ENCODE measurements around the gene CCDC134. TPM values are rescaled to one million over a fixed set of nuclear protein-coding genes. Genes with fewer than 3 reads are reported as not detected.

The CCDC134 gene
- total and polyA plus RNA-seq, 9 of the 15 experiments (the other 6 are each of a cell fraction or from before 2014, with no cell fraction given): 0.56 to 11.9 (median 5.3) TPM

GRCh38 chr22:41848468-41848867, 48.0 kb downstream of the CCDC134 start:
- Histone ChIP-seq H3K4me3 (no peak overlapping the region), H3K9me1 (ENCODE audit: control insufficient read depth, insufficient read depth, low read length) (peaks cover 16% of the 10 kb centered on the region), H3K27me3 (ENCODE audit: control insufficient read depth in 2 of 2, insufficient read depth in 2 of 2, low read length in 2 of 2) (no peaks in the 10 kb centered on the region), H3K9ac (ENCODE audit: insufficient read depth in 1 of 2, low read depth in 2 of 2, low read length in 2 of 2) (peak overlapping the region in 1 of 2 experiments; percentile 1; a peak in 1 of 4 replicates), H3K27ac (ENCODE audit: extremely low read depth, low read depth, low read length) (no peak overlapping the region), H4K20me1 (replicated peaks; ENCODE audit: control insufficient read depth, insufficient read depth, low read length) (peaks cover 46% of the 10 kb centered on the region), H3K9me3 (replicated peaks; ENCODE audit: control insufficient read depth, insufficient read depth, low read depth, low read length) (no peaks in the 10 kb centered on the region), H3K36me3 (ENCODE audit: control insufficient read depth, insufficient read depth, low read length) (peaks cover 36% of the 10 kb centered on the region), H3K79me2 (ENCODE audit: control insufficient read depth, insufficient read depth, low read length) (peaks cover 97% of the 10 kb centered on the region), H3K4me2 (ENCODE audit: insufficient read depth, low read length) (no peak overlapping the region), H3K4me1 (replicated peaks in 1 of 2; ENCODE audit: control insufficient read depth in 2 of 2, insufficient read depth in 2 of 2, low read length in 2 of 2) (peaks cover 22 to 44% of the 10 kb centered on the region in 2 experiments; a peak in 4 of 5 replicates), H2AFZ (ENCODE audit: low read depth, low read length) (no peak overlapping the region)
- in situ Hi-C loops (cut with MboI) (no loop called here), intact Hi-C loops (cut with micrococcal nuclease) (no loop called here)
- BruUV-seq (replicated peaks): no TSS peak
- ChIA-PET CTCF (ENCODE audit: low intra/inter-chr PET ratio) (no interaction called here), POLR2A (no interaction called here)
- ATAC-seq (peak; percentile 74), FAIRE-seq (no peak), DNase-seq (ENCODE audit: extremely low read depth in 1 of 4, low spot score in 3 of 4) (peak in 1 of 4 experiments; percentile 53)
- 47% methylated on average over 4 of the region's 5 CpGs for WGBS (ENCODE audit: insufficient coverage, low coverage, missing lambda C conversion rate)
- TF ChIP-seq ZNF589 (CRISPR knock-in tag; IDR thresholded peaks at IDR 0.05; ENCODE audit: low read depth): no peak
- no peak for TF ChIP-seq THRA (IDR thresholded peaks at IDR 0.05)
- no peak for TF ChIP-seq SMARCC2 (IDR thresholded peaks at IDR 0.05; ENCODE audit: low read depth)
- TF ChIP-seq, protein P1, sequence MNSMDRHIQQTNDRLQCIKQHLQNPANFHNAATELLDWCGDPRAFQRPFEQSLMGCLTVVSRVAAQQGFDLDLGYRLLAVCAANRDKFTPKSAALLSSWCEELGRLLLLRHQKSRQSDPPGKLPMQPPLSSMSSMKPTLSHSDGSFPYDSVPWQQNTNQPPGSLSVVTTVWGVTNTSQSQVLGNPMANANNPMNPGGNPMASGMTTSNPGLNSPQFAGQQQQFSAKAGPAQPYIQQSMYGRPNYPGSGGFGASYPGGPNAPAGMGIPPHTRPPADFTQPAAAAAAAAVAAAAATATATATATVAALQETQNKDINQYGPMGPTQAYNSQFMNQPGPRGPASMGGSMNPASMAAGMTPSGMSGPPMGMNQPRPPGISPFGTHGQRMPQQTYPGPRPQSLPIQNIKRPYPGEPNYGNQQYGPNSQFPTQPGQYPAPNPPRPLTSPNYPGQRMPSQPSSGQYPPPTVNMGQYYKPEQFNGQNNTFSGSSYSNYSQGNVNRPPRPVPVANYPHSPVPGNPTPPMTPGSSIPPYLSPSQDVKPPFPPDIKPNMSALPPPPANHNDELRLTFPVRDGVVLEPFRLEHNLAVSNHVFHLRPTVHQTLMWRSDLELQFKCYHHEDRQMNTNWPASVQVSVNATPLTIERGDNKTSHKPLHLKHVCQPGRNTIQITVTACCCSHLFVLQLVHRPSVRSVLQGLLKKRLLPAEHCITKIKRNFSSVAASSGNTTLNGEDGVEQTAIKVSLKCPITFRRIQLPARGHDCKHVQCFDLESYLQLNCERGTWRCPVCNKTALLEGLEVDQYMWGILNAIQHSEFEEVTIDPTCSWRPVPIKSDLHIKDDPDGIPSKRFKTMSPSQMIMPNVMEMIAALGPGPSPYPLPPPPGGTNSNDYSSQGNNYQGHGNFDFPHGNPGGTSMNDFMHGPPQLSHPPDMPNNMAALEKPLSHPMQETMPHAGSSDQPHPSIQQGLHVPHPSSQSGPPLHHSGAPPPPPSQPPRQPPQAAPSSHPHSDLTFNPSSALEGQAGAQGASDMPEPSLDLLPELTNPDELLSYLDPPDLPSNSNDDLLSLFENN (IDR thresholded peaks at IDR 0.05; ENCODE audit: low read depth in 2 of 2, low read length in 2 of 2): no peak
- peak; percentile 46; the same call in 1 of the 2 replicates for TF ChIP-seq CEBPG (CRISPR knock-in tag; IDR thresholded peaks at IDR 0.05)
- TF ChIP-seq CEBPG (tag; conservative IDR thresholded peaks at IDR 0.05 in 1 of 2, IDR thresholded peaks at IDR 0.05 in 1 of 2): no peak
- TF ChIP-seq NR2F6 (CRISPR knock-in tag; IDR thresholded peaks at IDR 0.05): no peak
- peak; percentile 18 for TF ChIP-seq PRDM10 (IDR thresholded peaks at IDR 0.05; ENCODE audit: partially characterized antibody)
- TF ChIP-seq CEBPB (tag; IDR thresholded peaks at IDR 0.05): peak; percentile 76
- TF ChIP-seq ZNF140 (CRISPR knock-in tag; IDR thresholded peaks at IDR 0.05): no peak
- TF ChIP-seq RFX1 (IDR thresholded peaks at IDR 0.05): no peak
- TF ChIP-seq TRIM24 (IDR thresholded peaks at IDR 0.05): no peak
- no peak for TF ChIP-seq ZNF764 (CRISPR knock-in tag; IDR thresholded peaks at IDR 0.05; ENCODE audit: low read depth)
- no peak for TF ChIP-seq SREBF1 (IDR thresholded peaks at IDR 0.05; ENCODE audit: borderline replicate concordance, low read depth, low read length)
- TF ChIP-seq PHB (CRISPR knock-in tag; IDR thresholded peaks at IDR 0.05): no peak
- TF ChIP-seq HNRNPUL1 (IDR thresholded peaks at IDR 0.05; ENCODE audit: low read length): no peak

Measured in K562 (cell line).